Mesodermal cell (in vitro differentiated cells): ENCODE data around the gene C1orf21.
A peak's percentile ranks its signal among the peaks of the same experiment; 100 is the strongest.

ENCODE experiments used
- H3K27ac ChIP-seq: 2 replicates; pipeline ENCODE4 v1.7.0; 2013; ENCODE audit warnings: mild to moderate bottlenecking, low read depth, low read length, moderate library complexity; ENCODE audit not compliant: severe bottlenecking
- H3K36me3 ChIP-seq: 2 replicates; pipeline ENCODE4 v1.7.1; 2013; ENCODE audit warnings: mild to moderate bottlenecking, low read length, moderate library complexity; ENCODE audit not compliant: control insufficient read depth, insufficient read depth
- H3K4me1 ChIP-seq: one replicate; pipeline ENCODE4 v1.7.1; 2013; ENCODE audit warnings: mild to moderate bottlenecking, low read length; ENCODE audit not compliant: insufficient read depth, control insufficient read depth, poor library complexity, severe bottlenecking
- H3K4me3 ChIP-seq: 2 replicates; pipeline ENCODE4 v1.7.0; 2013; ENCODE audit warnings: low read length, control low read depth, mild to moderate bottlenecking; ENCODE audit not compliant: insufficient read depth, poor library complexity, severe bottlenecking; ENCODE audit errors: extremely low read depth
- H3K9me3 ChIP-seq: 2 replicates; pipeline ENCODE4 v1.7.1; 2013; ENCODE audit warnings: mild to moderate bottlenecking, low read length, moderate library complexity; ENCODE audit not compliant: control insufficient read depth
- WGBS, 2 experiments: methylation state at CpG; one replicate each; pipeline ENCODE4 v1.1.5; 2013; ENCODE audit warnings: missing lambda C conversion rate in 2 of 2; ENCODE audit not compliant: insufficient coverage in 2 of 2; 5-methylcytosine and 5-hydroxymethylcytosine counted together

Gene C1orf21

GRCh38 chr1:184387069-184387475 lies 243 bp downstream of the C1orf21 start:
- H3K27ac ChIP-seq: no peak overlapping the region
- 0% methylated on average over 8 to 13 of the region's 40 CpGs for WGBS, 2 experiments
- H3K9me3 ChIP-seq: no peaks in the 10 kb centered on the region
- no peaks in the 10 kb centered on the region for H3K36me3 ChIP-seq
- H3K4me1 ChIP-seq: peaks cover 5% of the 10 kb centered on the region
- H3K4me3 ChIP-seq: peak overlapping the region; percentile 91

- H3K27ac ChIP-seq: no peak overlapping the region
- H3K4me1 ChIP-seq: peaks cover 5% of the 10 kb centered on the region
- H3K4me3 ChIP-seq: peak overlapping the region; percentile 91
- H3K9me3 ChIP-seq: no peaks in the 10 kb centered on the region
- no peaks in the 10 kb centered on the region for H3K36me3 ChIP-seq
- WGBS, 2 experiments: 0 to 1% methylated on average over 18 to 28 of the region's 43 CpGs
Observed at GRCh38 chr1:184387476-184388318, 868 bp downstream of the C1orf21 start.

GRCh38 chr1:184388319-184388889 lies 1.6 kb downstream of the C1orf21 start:
- 22 to 27% methylated on average over 3 to 4 of the region's 7 CpGs for WGBS, 2 experiments
- Histone ChIP-seq H3K4me1 (peaks cover 5% of the 10 kb centered on the region), H3K36me3 (no peaks in the 10 kb centered on the region), H3K9me3 (no peaks in the 10 kb centered on the region), H3K4me3 (peak overlapping the region; percentile 91), H3K27ac (no peak overlapping the region)

- no peaks in the 10 kb centered on the region for H3K36me3 ChIP-seq
- no peak overlapping the region for H3K27ac ChIP-seq
- no peak overlapping the region for H3K4me3 ChIP-seq
- 67 to 82% methylated on average over 4 to 5 of the region's 5 CpGs for WGBS, 2 experiments
- no peaks in the 10 kb centered on the region for H3K9me3 ChIP-seq
- H3K4me1 ChIP-seq: peaks cover 5% of the 10 kb centered on the region
Observed at GRCh38 chr1:184388971-184389370, 2.1 kb downstream of the C1orf21 start.

- no peak overlapping the region for H3K27ac ChIP-seq
- no peak overlapping the region for H3K4me3 ChIP-seq
- peaks cover 5% of the 10 kb centered on the region for H3K4me1 ChIP-seq
- no peaks in the 10 kb centered on the region for H3K9me3 ChIP-seq
- no peaks in the 10 kb centered on the region for H3K36me3 ChIP-seq
- WGBS, 2 experiments: 67% methylated on average over 1 of the region's 2 CpGs; no CpG with 5 or more reads in 1 of the 2 experiments
Observed at GRCh38 chr1:184389446-184389845, 2.6 kb downstream of the C1orf21 start.

- Histone ChIP-seq H3K4me3 (no peak overlapping the region), H3K9me3 (no peaks in the 10 kb centered on the region), H3K4me1 (peaks cover 5% of the 10 kb centered on the region), H3K27ac (no peak overlapping the region), H3K36me3 (no peaks in the 10 kb centered on the region)
- WGBS, 2 experiments: no CpG with 5 or more reads among the region's 2 CpGs
Observed at GRCh38 chr1:184390889-184391288, 4.1 kb downstream of the C1orf21 start.

- no peaks in the 10 kb centered on the region for H3K36me3 ChIP-seq
- no peaks in the 10 kb centered on the region for H3K9me3 ChIP-seq
- no peak overlapping the region for H3K4me3 ChIP-seq
- H3K27ac ChIP-seq: no peak overlapping the region
- 86 to 97% methylated on average over 1 to 4 of the region's 6 CpGs for WGBS, 2 experiments
- peaks cover 5% of the 10 kb centered on the region for H3K4me1 ChIP-seq
Observed at GRCh38 chr1:184392067-184392466, 5.2 kb downstream of the C1orf21 start.

GRCh38 chr1:184392779-184393522 lies 6.1 kb downstream of the C1orf21 start:
- no peak overlapping the region for H3K27ac ChIP-seq
- no peaks in the 10 kb centered on the region for H3K9me3 ChIP-seq
- no peak overlapping the region for H3K4me3 ChIP-seq
- no peaks in the 10 kb centered on the region for H3K36me3 ChIP-seq
- 89% methylated on average over 4 of the region's 5 CpGs for WGBS, 2 experiments
- peaks cover 5% of the 10 kb centered on the region for H3K4me1 ChIP-seq

GRCh38 chr1:184393962-184394361 lies 7.1 kb downstream of the C1orf21 start:
- Histone ChIP-seq H3K9me3 (no peaks in the 10 kb centered on the region), H3K4me1 (peaks cover under 1% of the 10 kb centered on the region), H3K36me3 (no peaks in the 10 kb centered on the region), H3K4me3 (no peak overlapping the region), H3K27ac (no peak overlapping the region)

GRCh38 chr1:184395370-184395769 lies 8.5 kb downstream of the C1orf21 start:
- no peak overlapping the region for H3K27ac ChIP-seq
- WGBS, 2 experiments: 100% methylated on average over 1 of the region's 2 CpGs
- H3K4me1 ChIP-seq: no peaks in the 10 kb centered on the region
- H3K4me3 ChIP-seq: no peak overlapping the region
- no peaks in the 10 kb centered on the region for H3K9me3 ChIP-seq
- no peaks in the 10 kb centered on the region for H3K36me3 ChIP-seq
